ENCODE measurements around the gene MARS1. TPM values are rescaled to one million over a fixed set of nuclear protein-coding genes. Genes with fewer than 3 reads are reported as not detected.
"Not testable (repeated sequence)": the region's sequence is repeated elsewhere in the genome, so short reads cannot be mapped to it uniquely, and the experiment has no call there.

The MARS1 gene
- total RNA-seq, 2 donors from 2014 or later: 254 to 263 TPM

GRCh38 chr12:57517187-57517586, 29.3 kb downstream of the MARS1 start:
- H3K27ac Mint-ChIP-seq: peak overlapping the region; percentile 79

GRCh38 chr12:57517718-57518117, 29.9 kb downstream of the MARS1 start:
- DNase-seq; H3K27me3 ChIP-seq (ENCODE audit: control insufficient read depth, insufficient read depth, low read length, poor library complexity, severe bottlenecking); H3K27me3 Mint-ChIP-seq (ENCODE audit: insufficient read depth); H3K9me3 Mint-ChIP-seq; H3K27ac ChIP-seq (ENCODE audit: low read depth, low read length); H3K4me3 Mint-ChIP-seq; H3K9ac ChIP-seq (ENCODE audit: extremely low read depth, low read length, poor library complexity, severe bottlenecking); H3K9me3 ChIP-seq (ENCODE audit: control insufficient read depth, low read length): not testable (repeated sequence)
- peak overlapping the region; percentile 79 for H3K27ac Mint-ChIP-seq
- peaks cover 59% of the 10 kb centered on the region for H3K36me3 Mint-ChIP-seq (ENCODE audit: low read depth)
- H3K4me1 Mint-ChIP-seq: peaks cover 45% of the 10 kb centered on the region
- Histone ChIP-seq H3K36me3 (ENCODE audit: control insufficient read depth, insufficient read depth, low read length) (peaks cover 64% of the 10 kb centered on the region), H3K4me3 (ENCODE audit: low read length) (peak overlapping the region; percentile 96), H3K4me1 (ENCODE audit: control insufficient read depth, insufficient read depth, low read length) (peaks cover 14% of the 10 kb centered on the region)
- 92 to 94% methylated on average over 7 to 10 of the region's 10 CpGs for WGBS, 2 experiments (ENCODE audit: insufficient coverage in 1 of 2, insufficient read length in 1 of 2)

More at GRCh38 chr12:57517187-57517586, 29.3 kb downstream of the MARS1 start:
- 90 to 97% methylated on average over 1 of the region's 1 CpG for WGBS, 2 experiments (ENCODE audit: insufficient coverage in 1 of 2, insufficient read length in 1 of 2)
- Histone ChIP-seq H3K36me3 (ENCODE audit: control insufficient read depth, insufficient read depth, low read length) (peaks cover 69% of the 10 kb centered on the region), H3K4me3 (ENCODE audit: low read length) (no peak overlapping the region), H3K27me3 (ENCODE audit: control insufficient read depth, insufficient read depth, low read length, poor library complexity, severe bottlenecking) (no peaks in the 10 kb centered on the region), H3K27ac (ENCODE audit: low read depth, low read length) (no peak overlapping the region), H3K4me1 (ENCODE audit: control insufficient read depth, insufficient read depth, low read length) (peaks cover 14% of the 10 kb centered on the region), H3K9me3 (ENCODE audit: control insufficient read depth, low read length) (no peaks in the 10 kb centered on the region), H3K9ac (ENCODE audit: extremely low read depth, low read length, poor library complexity, severe bottlenecking) (no peak overlapping the region)
- no peak for TF ChIP-seq CTCF (conservative IDR thresholded peaks at IDR 0.05)
- Mint-ChIP-seq H3K9me3 (no peaks in the 10 kb centered on the region), H3K4me3 (no peak overlapping the region), H3K36me3 (ENCODE audit: low read depth) (peaks cover 64% of the 10 kb centered on the region), H3K27me3 (ENCODE audit: insufficient read depth) (no peaks in the 10 kb centered on the region), H3K4me1 (peaks cover 45% of the 10 kb centered on the region)
- DNase-seq: no peak

DNA sequence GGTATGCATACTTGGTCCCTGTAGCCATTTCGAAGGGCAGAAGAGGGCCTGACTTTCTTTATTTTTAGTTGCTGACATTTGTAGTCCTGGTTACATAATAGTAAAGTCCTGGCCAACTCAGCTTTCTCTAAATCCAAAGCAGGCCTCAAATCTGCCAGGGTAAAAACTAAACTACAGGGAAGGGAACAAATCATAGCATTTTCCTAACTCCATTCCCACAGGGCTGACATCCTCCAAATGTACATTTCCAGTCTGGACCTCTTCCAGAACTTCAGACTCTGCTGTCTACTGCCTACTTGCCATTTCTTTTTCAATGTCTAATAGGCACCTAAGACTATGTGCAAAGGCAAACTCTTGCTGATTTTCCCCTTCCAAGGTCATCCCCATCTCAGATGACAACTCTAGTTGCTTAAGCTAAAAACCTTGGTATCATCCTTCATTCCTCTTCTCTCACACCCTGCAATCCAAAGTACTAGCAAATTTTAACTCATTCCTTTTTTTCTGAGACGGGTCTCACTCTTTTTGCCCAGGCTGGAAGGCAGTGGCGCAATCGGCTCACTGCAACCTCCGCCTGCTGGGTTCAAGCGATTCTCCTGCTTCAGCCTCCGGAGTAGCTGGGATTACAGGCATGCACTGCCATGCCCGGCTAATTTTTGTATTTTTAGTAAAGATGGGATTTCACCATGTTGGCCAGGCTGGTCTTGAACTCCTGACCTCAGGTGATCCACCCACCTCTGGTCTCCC, 30.5 kb downstream of the MARS1 start:
- peak overlapping the region; percentile 98 for H3K9ac ChIP-seq (ENCODE audit: extremely low read depth, low read length, poor library complexity, severe bottlenecking)
- TF ChIP-seq CTCF (conservative IDR thresholded peaks at IDR 0.05): no peak
- H3K36me3 ChIP-seq (ENCODE audit: control insufficient read depth, insufficient read depth, low read length): peaks cover 57% of the 10 kb centered on the region
- H3K27me3 ChIP-seq (ENCODE audit: control insufficient read depth, insufficient read depth, low read length, poor library complexity, severe bottlenecking): no peaks in the 10 kb centered on the region
- H3K4me1 ChIP-seq (ENCODE audit: control insufficient read depth, insufficient read depth, low read length): peaks cover 14% of the 10 kb centered on the region
- WGBS, 2 experiments (ENCODE audit: insufficient coverage in 1 of 2, insufficient read length in 1 of 2): 92 to 97% methylated on average over 6 to 8 of the region's 8 CpGs
- Mint-ChIP-seq H3K9me3 (no peaks in the 10 kb centered on the region), H3K4me1 (peaks cover 48% of the 10 kb centered on the region), H3K27ac (no peak overlapping the region), H3K27me3 (ENCODE audit: insufficient read depth) (no peaks in the 10 kb centered on the region), H3K4me3 (peak overlapping the region; percentile 93), H3K36me3 (ENCODE audit: low read depth) (peaks cover 52% of the 10 kb centered on the region)
- H3K27ac ChIP-seq (ENCODE audit: low read depth, low read length): no peak overlapping the region
- DNase-seq: no peak
- H3K4me3 ChIP-seq (ENCODE audit: low read length): peak overlapping the region; percentile 96
- no peaks in the 10 kb centered on the region for H3K9me3 ChIP-seq (ENCODE audit: control insufficient read depth, low read length)

Data from endodermal cell (in vitro differentiated cells).